ENCODE measurements around the gene TMED8.

The TMED8 gene

GRCh38 chr14:77313371-77313770, 63.5 kb downstream of the TMED8 start:
- Histone ChIP-seq H3K4me3 (ENCODE audit: low read depth, low read length) (no peak overlapping the region), H3K27ac (ENCODE audit: low read depth, low read length) (peak overlapping the region; percentile 68), H3K36me3 (ENCODE audit: control insufficient read depth, insufficient read depth, low read length) (no peaks in the 10 kb centered on the region), H3K4me1 (ENCODE audit: control insufficient read depth, insufficient read depth, low read length) (peaks cover 31% of the 10 kb centered on the region), H3K9ac (ENCODE audit: low read length) (no peak overlapping the region), H3K9me3 (ENCODE audit: control insufficient read depth, insufficient read depth, low read depth, low read length) (no peaks in the 10 kb centered on the region), H3K27me3 (ENCODE audit: control insufficient read depth, insufficient read depth, low read length) (no peaks in the 10 kb centered on the region)

- Histone ChIP-seq H3K36me3 (ENCODE audit: control insufficient read depth, insufficient read depth, low read length) (no peaks in the 10 kb centered on the region), H3K9me3 (ENCODE audit: control insufficient read depth, insufficient read depth, low read depth, low read length) (no peaks in the 10 kb centered on the region), H3K4me1 (ENCODE audit: control insufficient read depth, insufficient read depth, low read length) (peaks cover 38% of the 10 kb centered on the region), H3K27me3 (ENCODE audit: control insufficient read depth, insufficient read depth, low read length) (no peaks in the 10 kb centered on the region), H3K27ac (ENCODE audit: low read depth, low read length) (no peak overlapping the region), H3K4me3 (ENCODE audit: low read depth, low read length) (no peak overlapping the region), H3K9ac (ENCODE audit: low read length) (no peak overlapping the region)
Observed at GRCh38 chr14:77311217-77311616, 65.7 kb downstream of the TMED8 start.

- Histone ChIP-seq H3K4me3 (ENCODE audit: low read depth, low read length) (no peak overlapping the region), H3K9ac (ENCODE audit: low read length) (no peak overlapping the region), H3K9me3 (ENCODE audit: control insufficient read depth, insufficient read depth, low read depth, low read length) (no peaks in the 10 kb centered on the region), H3K36me3 (ENCODE audit: control insufficient read depth, insufficient read depth, low read length) (peaks cover 5% of the 10 kb centered on the region; the same call in 1 of the 2 replicates), H3K4me1 (ENCODE audit: control insufficient read depth, insufficient read depth, low read length) (peaks cover 33% of the 10 kb centered on the region), H3K27ac (ENCODE audit: low read depth, low read length) (no peak overlapping the region), H3K27me3 (ENCODE audit: control insufficient read depth, insufficient read depth, low read length) (no peaks in the 10 kb centered on the region)
Observed at GRCh38 chr14:77310026-77310425, 66.9 kb downstream of the TMED8 start.

GRCh38 chr14:77309131-77309530, 67.8 kb downstream of the TMED8 start:
- Histone ChIP-seq H3K27ac (ENCODE audit: low read depth, low read length) (no peak overlapping the region), H3K27me3 (ENCODE audit: control insufficient read depth, insufficient read depth, low read length) (no peaks in the 10 kb centered on the region), H3K9ac (ENCODE audit: low read length) (no peak overlapping the region), H3K4me1 (ENCODE audit: control insufficient read depth, insufficient read depth, low read length) (peaks cover 24% of the 10 kb centered on the region), H3K36me3 (ENCODE audit: control insufficient read depth, insufficient read depth, low read length) (peaks cover 9% of the 10 kb centered on the region; the same call in 1 of the 2 replicates), H3K4me3 (ENCODE audit: low read depth, low read length) (no peak overlapping the region), H3K9me3 (ENCODE audit: control insufficient read depth, insufficient read depth, low read depth, low read length) (no peaks in the 10 kb centered on the region)

DNA sequence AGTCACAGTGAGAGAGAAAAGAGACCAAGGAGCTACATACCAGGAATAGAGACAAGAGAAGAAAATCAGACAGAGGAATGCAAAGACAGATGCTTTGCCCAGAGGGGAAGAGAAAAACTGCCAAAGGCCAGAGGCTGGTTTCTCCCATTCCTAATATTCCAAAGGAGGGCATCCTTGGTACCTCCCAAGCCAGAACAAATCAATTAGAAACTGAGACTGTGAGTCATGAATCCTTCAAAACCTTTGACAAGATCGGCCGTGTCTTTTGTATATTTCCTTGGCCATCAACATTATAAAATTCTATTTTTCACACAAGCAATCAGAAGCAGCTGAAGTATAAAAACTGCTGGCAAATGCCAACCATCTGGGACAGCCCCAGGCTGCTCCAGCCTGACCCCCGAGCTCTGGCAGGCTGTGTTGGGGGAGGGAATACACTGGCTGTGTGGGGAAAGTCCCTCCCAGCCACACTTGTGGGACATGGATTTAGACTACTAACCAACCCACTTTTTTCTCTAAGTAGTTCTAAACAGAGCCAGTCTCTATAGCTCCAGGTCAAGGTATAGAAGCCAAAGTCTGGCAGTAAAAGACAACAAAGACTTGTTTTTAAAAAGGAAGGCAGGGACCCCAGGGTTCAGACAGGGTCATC, 69.9 kb downstream of the TMED8 start:
- Histone ChIP-seq H3K36me3 (ENCODE audit: control insufficient read depth, insufficient read depth, low read length) (peaks cover 12% of the 10 kb centered on the region; the same call in 1 of the 2 replicates), H3K4me3 (ENCODE audit: low read depth, low read length) (no peak overlapping the region), H3K27ac (ENCODE audit: low read depth, low read length) (no peak overlapping the region), H3K27me3 (ENCODE audit: control insufficient read depth, insufficient read depth, low read length) (no peaks in the 10 kb centered on the region), H3K4me1 (ENCODE audit: control insufficient read depth, insufficient read depth, low read length) (peaks cover 23% of the 10 kb centered on the region), H3K9me3 (ENCODE audit: control insufficient read depth, insufficient read depth, low read depth, low read length) (no peaks in the 10 kb centered on the region), H3K9ac (ENCODE audit: low read length) (no peak overlapping the region)

DNA sequence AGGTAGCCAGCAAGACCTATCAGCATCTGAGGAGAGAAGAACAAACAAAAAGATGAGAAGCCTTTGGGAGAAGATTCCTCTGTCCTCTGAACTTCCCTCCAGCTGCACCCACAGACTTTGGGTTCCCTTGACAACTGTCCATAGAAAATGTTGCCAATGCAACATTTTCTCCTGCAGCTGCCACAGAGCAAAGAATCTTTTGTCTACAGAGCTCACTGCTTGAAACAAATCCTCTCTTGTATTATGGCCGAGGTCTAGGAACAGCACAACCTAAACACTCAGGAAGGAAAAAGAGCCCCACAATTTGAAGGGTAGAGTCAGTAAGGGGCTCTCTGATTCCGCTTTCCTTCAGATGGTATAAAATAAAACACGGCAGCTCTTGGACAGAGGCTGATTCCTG, 70.5 kb downstream of the TMED8 start:
- Histone ChIP-seq H3K4me1 (ENCODE audit: control insufficient read depth, insufficient read depth, low read length) (peaks cover 25% of the 10 kb centered on the region), H3K4me3 (ENCODE audit: low read depth, low read length) (no peak overlapping the region), H3K9ac (ENCODE audit: low read length) (no peak overlapping the region), H3K27me3 (ENCODE audit: control insufficient read depth, insufficient read depth, low read length) (no peaks in the 10 kb centered on the region), H3K9me3 (ENCODE audit: control insufficient read depth, insufficient read depth, low read depth, low read length) (no peaks in the 10 kb centered on the region), H3K36me3 (ENCODE audit: control insufficient read depth, insufficient read depth, low read length) (peaks cover 12% of the 10 kb centered on the region; the same call in 1 of the 2 replicates), H3K27ac (ENCODE audit: low read depth, low read length) (no peak overlapping the region)

GRCh38 chr14:77305696-77306095, 71.2 kb downstream of the TMED8 start:
- Histone ChIP-seq H3K36me3 (ENCODE audit: control insufficient read depth, insufficient read depth, low read length) (peaks cover 12% of the 10 kb centered on the region; the same call in 1 of the 2 replicates), H3K9me3 (ENCODE audit: control insufficient read depth, insufficient read depth, low read depth, low read length) (no peaks in the 10 kb centered on the region), H3K27me3 (ENCODE audit: control insufficient read depth, insufficient read depth, low read length) (no peaks in the 10 kb centered on the region), H3K27ac (ENCODE audit: low read depth, low read length) (no peak overlapping the region), H3K9ac (ENCODE audit: low read length) (no peak overlapping the region), H3K4me1 (ENCODE audit: control insufficient read depth, insufficient read depth, low read length) (peaks cover 27% of the 10 kb centered on the region), H3K4me3 (ENCODE audit: low read depth, low read length) (no peak overlapping the region)

GRCh38 chr14:77303417-77304156, 73.3 kb downstream of the TMED8 start:
- Histone ChIP-seq H3K27me3 (ENCODE audit: control insufficient read depth, insufficient read depth, low read length) (no peaks in the 10 kb centered on the region), H3K36me3 (ENCODE audit: control insufficient read depth, insufficient read depth, low read length) (peaks cover 12% of the 10 kb centered on the region; the same call in 1 of the 2 replicates), H3K9me3 (ENCODE audit: control insufficient read depth, insufficient read depth, low read depth, low read length) (no peaks in the 10 kb centered on the region), H3K4me3 (ENCODE audit: low read depth, low read length) (no peak overlapping the region), H3K27ac (ENCODE audit: low read depth, low read length) (peak overlapping the region; percentile 29; the same call in 1 of the 2 replicates), H3K4me1 (ENCODE audit: control insufficient read depth, insufficient read depth, low read length) (peaks cover 27% of the 10 kb centered on the region), H3K9ac (ENCODE audit: low read length) (peak overlapping the region; percentile 60)

DNA sequence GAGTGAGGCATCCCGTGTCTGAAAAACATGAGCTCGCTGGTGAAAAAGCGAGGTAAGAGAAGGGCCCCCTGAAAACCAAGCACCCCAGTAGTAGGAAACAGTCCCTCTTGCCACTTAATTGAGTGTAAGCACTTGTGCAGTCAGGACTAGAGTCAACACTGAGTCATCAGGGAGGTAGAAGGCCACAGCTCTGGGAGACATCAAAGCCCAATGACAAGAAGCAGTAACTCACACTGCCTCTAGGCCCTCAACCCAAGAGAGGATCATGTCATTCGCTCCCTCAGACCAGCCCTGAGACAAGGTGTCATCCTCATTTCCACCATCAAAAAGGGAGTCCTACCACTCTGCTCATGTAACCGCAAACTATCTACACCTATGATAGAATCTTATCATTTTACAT, 74.0 kb downstream of the TMED8 start:
- H3K27me3 ChIP-seq (ENCODE audit: control insufficient read depth, insufficient read depth, low read length), result no peaks in the 10 kb centered on the region
- H3K36me3 ChIP-seq (ENCODE audit: control insufficient read depth, insufficient read depth, low read length), result peaks cover 18% of the 10 kb centered on the region
- H3K4me1 ChIP-seq (ENCODE audit: control insufficient read depth, insufficient read depth, low read length), result peaks cover 27% of the 10 kb centered on the region
- H3K9ac ChIP-seq (ENCODE audit: low read length), result no peak overlapping the region
- no peaks in the 10 kb centered on the region for H3K9me3 ChIP-seq (ENCODE audit: control insufficient read depth, insufficient read depth, low read depth, low read length)
- peak overlapping the region; percentile 29; the same call in 1 of the 2 replicates for H3K27ac ChIP-seq (ENCODE audit: low read depth, low read length)
- no peak overlapping the region for H3K4me3 ChIP-seq (ENCODE audit: low read depth, low read length)

GRCh38 chr14:77301103-77301502, 75.8 kb downstream of the TMED8 start:
- peaks cover 31% of the 10 kb centered on the region for H3K36me3 ChIP-seq (ENCODE audit: control insufficient read depth, insufficient read depth, low read length)
- no peaks in the 10 kb centered on the region for H3K9me3 ChIP-seq (ENCODE audit: control insufficient read depth, insufficient read depth, low read depth, low read length)
- H3K4me1 ChIP-seq (ENCODE audit: control insufficient read depth, insufficient read depth, low read length), result peaks cover 20% of the 10 kb centered on the region
- H3K4me3 ChIP-seq (ENCODE audit: low read depth, low read length), result no peak overlapping the region
- no peak overlapping the region for H3K9ac ChIP-seq (ENCODE audit: low read length)
- H3K27ac ChIP-seq (ENCODE audit: low read depth, low read length), result no peak overlapping the region
- H3K27me3 ChIP-seq (ENCODE audit: control insufficient read depth, insufficient read depth, low read length), result no peaks in the 10 kb centered on the region

- H3K36me3 ChIP-seq (ENCODE audit: control insufficient read depth, insufficient read depth, low read length), result peaks cover 33% of the 10 kb centered on the region
Observed at GRCh38 chr14:77299771-77300170, 77.1 kb downstream of the TMED8 start.

More at GRCh38 chr14:77299771-77300170, 77.1 kb downstream of the TMED8 start:
- Histone ChIP-seq H3K4me1 (ENCODE audit: control insufficient read depth, insufficient read depth, low read length) (peaks cover 20% of the 10 kb centered on the region), H3K27ac (ENCODE audit: low read depth, low read length) (no peak overlapping the region), H3K27me3 (ENCODE audit: control insufficient read depth, insufficient read depth, low read length) (no peaks in the 10 kb centered on the region), H3K9ac (ENCODE audit: low read length) (no peak overlapping the region), H3K4me3 (ENCODE audit: low read depth, low read length) (no peak overlapping the region), H3K9me3 (ENCODE audit: control insufficient read depth, insufficient read depth, low read depth, low read length) (no peaks in the 10 kb centered on the region)
